ENCODE measurements around the gene RP9.

DNA sequence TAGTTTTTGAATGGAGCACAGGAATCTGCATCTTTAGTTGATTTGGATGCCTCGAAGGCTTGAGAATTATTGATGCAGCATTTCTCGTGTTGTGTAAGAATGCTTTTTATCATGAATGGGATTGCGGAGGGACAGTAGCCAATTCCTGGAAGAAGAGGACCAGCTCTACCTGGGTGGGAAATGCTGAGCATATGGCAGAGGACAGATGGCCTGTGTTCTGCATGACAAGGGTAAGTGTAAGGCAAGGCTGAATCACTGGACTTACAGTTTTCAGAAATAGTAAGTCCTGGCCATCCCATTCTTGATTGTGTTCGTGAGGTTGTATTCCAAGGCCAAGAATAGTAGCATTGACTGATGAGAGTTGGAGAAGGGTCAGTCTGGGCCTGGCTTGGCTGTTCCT lies 15.9 kb downstream of the RP9 start:
- TF ChIP-seq, protein P1, sequence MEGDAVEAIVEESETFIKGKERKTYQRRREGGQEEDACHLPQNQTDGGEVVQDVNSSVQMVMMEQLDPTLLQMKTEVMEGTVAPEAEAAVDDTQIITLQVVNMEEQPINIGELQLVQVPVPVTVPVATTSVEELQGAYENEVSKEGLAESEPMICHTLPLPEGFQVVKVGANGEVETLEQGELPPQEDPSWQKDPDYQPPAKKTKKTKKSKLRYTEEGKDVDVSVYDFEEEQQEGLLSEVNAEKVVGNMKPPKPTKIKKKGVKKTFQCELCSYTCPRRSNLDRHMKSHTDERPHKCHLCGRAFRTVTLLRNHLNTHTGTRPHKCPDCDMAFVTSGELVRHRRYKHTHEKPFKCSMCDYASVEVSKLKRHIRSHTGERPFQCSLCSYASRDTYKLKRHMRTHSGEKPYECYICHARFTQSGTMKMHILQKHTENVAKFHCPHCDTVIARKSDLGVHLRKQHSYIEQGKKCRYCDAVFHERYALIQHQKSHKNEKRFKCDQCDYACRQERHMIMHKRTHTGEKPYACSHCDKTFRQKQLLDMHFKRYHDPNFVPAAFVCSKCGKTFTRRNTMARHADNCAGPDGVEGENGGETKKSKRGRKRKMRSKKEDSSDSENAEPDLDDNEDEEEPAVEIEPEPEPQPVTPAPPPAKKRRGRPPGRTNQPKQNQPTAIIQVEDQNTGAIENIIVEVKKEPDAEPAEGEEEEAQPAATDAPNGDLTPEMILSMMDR (IDR thresholded peaks at IDR 0.05) = no peak
- TF ChIP-seq POLR2A (IDR thresholded peaks at IDR 0.05) = no peak

Measured in Peyer's patch (tissue), 4 donors.